HG03139 (cell line): ENCODE data around the gene CCDC102A.
"Not testable (repeated sequence)": the region's sequence is repeated elsewhere in the genome, so short reads cannot be mapped to it uniquely, and the experiment has no call there.

Source experiments
- ATAC-seq: cut with Tn5 transposase; IDR thresholded peaks from one replicate; pipeline ENCODE4 v1.9.1; 2021; ENCODE audit not compliant: unreplicated experiment

The CCDC102A gene

GRCh38 chr16:57536306-57537193 lies at the start of gene CCDC102A:
Gene CCDC102A (minus strand): TSS chr16:57536571. CDS start chr16:57529177, 7,394 bp downstream.
- ATAC-seq = peak; percentile 7

- no peak for ATAC-seq
Observed at GRCh38 chr16:57585051-57585687, 48.8 kb upstream of the CCDC102A start.

DNA sequence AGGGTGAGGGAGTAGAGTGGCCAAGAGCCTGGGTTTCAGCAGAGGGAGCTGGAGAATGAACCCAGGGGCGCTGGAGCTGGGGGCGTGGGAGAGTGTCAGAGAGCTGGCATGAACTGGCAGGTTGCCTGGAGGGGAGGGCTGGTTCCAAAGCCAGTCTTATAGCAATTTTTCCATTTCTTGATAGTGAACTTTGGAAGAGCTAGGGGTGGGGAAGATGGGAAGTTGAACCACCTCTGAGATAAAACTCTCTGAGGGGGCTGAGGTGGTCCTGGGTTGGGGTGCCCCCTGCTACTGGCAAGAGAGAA lies 42.9 kb upstream of the CCDC102A start:
- no peak for ATAC-seq

- no peak for ATAC-seq
Observed at GRCh38 chr16:57578521-57579360, 42.4 kb upstream of the CCDC102A start.

DNA sequence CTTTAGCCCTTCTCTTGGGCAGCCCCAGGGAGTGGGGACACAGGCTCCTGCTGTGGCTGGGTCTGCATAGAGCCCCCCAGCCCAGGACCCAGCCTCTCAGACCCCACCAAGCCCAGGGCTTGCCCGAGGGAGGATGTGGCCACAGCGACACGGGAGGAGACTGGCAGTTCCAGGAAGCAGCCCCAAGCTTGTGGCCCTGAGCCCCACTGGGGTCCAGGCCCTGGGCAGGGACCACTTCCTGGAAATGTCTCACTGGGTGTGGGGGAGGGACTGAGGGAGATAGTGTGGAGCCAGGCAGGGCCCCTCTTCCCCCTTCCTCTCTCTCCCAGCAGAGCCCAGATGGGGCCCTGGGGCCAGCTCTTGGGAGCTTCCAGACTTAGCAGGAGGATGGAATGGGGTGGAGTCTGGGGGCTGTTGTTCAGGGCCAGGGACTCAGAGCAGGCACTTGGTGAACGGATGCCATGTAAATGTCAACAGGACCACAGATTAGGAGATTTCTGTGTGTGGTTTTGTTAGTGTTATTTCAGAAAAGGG lies 41.4 kb upstream of the CCDC102A start:
- ATAC-seq = no peak

DNA sequence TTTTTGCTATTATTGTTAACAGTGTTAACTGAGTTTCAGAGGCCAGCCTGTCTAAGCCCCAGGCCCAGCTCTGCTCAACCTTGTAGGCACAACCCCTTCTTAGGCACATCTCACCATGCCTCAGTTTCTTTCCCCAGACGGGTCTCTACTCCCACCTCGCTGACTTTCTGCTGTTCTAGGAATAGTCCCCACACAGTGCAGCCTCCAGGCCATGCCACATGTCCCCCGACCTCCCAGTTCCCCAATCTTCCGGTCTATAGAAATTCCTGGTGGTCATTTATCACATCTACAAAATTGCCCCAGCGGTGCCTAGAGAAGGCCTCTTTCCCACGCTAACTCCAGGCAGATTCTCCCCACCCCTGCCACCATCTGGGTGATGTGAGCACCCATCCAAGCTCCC lies 40.8 kb upstream of the CCDC102A start:
- ATAC-seq = no peak

GRCh38 chr16:57576429-57576870 lies 40.1 kb upstream of the CCDC102A start:
- peak; percentile 69 for ATAC-seq

- ATAC-seq = no peak
Observed at GRCh38 chr16:57575468-57576277, 39.3 kb upstream of the CCDC102A start.

DNA sequence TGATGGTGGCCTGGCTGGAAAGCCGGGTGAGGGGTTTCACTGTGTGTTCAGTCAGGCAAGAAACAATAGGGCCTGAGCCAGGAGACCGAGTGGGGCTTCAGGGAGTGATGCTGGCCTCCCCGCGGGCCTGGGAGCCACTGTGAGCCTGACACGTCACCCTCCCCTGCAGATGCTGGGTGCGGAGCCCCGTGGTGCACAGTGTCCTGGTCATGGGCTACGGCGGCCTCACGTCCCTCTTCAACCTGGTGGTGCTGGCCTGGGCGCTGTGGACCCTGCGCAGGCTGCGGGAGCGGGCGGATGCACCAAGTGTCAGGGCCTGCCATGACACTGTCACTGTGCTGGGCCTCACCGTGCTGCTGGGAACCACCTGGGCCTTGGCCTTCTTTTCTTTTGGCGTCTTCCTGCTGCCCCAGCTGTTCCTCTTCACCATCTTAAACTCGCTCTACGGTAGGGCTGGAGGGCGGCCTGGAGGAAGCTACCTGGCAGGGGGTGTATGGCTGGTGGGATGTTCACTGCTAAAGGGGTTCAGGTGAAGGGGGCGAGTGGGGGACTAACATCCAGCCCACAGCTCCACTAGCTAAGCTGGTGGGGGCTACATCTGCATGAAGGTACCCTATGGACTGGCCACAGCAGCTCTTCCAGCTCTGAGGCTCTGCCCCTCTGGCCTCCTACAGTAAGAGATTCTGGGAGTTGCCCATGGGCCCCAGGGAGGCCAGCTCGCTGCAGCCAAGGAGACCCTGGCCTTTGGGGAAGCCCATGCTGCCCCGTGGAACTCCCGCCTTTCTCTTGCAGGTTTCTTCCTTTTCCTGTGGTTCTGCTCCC lies 38.5 kb upstream of the CCDC102A start:
- no peak for ATAC-seq

GRCh38 chr16:57574086-57574485 lies 37.7 kb upstream of the CCDC102A start:
- no peak for ATAC-seq

DNA sequence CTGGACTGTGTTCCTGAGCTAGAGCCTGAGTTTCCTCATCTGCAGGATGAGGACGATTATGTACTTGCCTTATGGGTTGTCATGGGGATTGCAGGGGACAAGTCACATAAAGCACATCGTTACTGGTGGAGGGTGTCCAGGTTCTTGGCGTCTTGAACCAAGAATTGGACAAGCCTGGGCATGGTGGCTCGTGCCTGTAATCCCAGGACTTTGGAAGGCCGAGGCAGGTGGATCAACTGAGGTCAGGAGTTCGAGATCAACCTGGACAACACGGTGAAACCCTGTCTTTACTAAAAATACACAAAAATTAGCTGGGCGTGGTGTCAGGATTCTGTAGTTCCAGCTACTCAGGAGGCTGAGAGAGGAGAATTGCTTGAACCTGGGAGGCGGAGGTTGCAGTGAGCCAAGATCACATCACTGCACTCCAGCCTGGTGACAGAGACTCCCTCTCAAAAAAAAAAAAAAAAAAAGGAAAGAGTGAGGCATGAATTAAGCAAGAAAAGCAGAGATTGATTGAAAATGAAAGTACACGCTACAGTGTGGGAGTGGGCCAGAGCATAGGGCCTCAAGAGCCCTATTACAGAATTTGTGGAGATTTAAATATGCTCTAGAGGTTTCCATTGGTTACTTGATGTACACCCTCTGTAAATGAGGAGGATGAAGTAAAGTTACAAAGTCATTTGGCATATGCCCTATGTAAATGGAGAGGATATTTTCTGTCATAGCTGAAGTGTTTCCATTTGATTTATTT lies 36.8 kb upstream of the CCDC102A start:
- ATAC-seq = no peak

DNA sequence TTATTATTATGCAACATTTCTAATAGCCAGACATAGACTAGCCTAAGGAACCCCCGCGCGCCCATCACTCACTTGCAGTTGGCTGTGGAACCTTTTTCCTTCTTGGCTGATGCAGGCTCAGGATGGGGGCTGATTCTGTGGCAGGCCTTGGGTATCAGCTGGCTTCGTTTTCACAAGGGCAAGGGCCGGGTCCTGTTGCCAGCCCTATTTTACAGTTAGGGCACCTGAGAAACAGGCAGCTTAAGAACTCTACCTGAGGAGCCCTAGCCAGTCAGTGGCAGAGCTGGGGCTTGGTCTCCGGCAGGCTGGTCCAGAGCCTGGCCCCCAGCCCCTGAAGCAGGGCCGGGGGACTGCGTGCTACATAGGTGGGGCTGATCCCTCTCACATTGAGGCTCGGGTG lies 34.7 kb upstream of the CCDC102A start:
- no peak for ATAC-seq

- no peak for ATAC-seq
Observed at GRCh38 chr16:57570301-57571070, 34.1 kb upstream of the CCDC102A start.

GRCh38 chr16:57569306-57569946 lies 33.1 kb upstream of the CCDC102A start:
- no peak for ATAC-seq

DNA sequence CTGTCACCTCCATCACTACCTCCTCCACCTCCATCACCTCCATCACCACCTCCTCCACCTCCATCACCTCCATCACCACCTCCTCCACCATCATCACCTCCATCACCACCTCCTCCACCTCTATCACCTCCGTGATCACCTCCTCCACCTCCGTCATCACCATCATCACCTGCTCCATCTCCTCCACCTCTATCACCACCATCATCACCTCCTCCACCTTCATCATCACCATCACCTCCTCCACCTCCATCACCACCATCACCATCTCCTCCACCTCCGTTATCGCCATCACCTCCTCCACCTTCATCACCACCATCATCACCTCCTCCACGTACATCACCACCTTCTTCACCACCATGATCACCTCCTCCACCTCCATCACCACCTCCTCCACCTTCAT lies 32.4 kb upstream of the CCDC102A start:
- not testable (repeated sequence) for ATAC-seq

GRCh38 chr16:57568173-57568678 lies 31.9 kb upstream of the CCDC102A start:
- ATAC-seq = no peak

GRCh38 chr16:57567691-57568090 lies 31.3 kb upstream of the CCDC102A start:
- ATAC-seq = no peak
